Skeletal muscle satellite cell (primary cell): Measurements from ENCODE around the gene TADA2A.
"Not testable (repeated sequence)": the region's sequence is repeated elsewhere in the genome, so short reads cannot be mapped to it uniquely, and the experiment has no call there.

Experiments used
- H3K27me3 ChIP-seq: 2 replicates; pipeline ENCODE4 v1.7.0; 2013; ENCODE audit warnings: low read length; ENCODE audit not compliant: control insufficient read depth, insufficient read depth
- H3K36me3 ChIP-seq: 2 replicates; pipeline ENCODE4 v1.7.0; 2013; ENCODE audit warnings: mild to moderate bottlenecking, control low read depth, low read length; ENCODE audit not compliant: insufficient read depth
- H3K4me1 ChIP-seq: 2 replicates; pipeline ENCODE4 v1.7.0; 2013; ENCODE audit warnings: low read length; ENCODE audit not compliant: control insufficient read depth, insufficient read depth
- H3K4me2 ChIP-seq: 2 replicates; pipeline ENCODE4 v1.7.0; 2013; ENCODE audit warnings: mild to moderate bottlenecking, low read length
- H3K4me3 ChIP-seq: 2 replicates; pipeline ENCODE4 v1.7.0; 2013; ENCODE audit warnings: low read length
- H3K9ac ChIP-seq: 2 replicates; pipeline ENCODE4 v1.7.0; 2013; ENCODE audit warnings: mild to moderate bottlenecking, low read depth, low read length, moderate library complexity
- H3K9me3 ChIP-seq: replicated peaks from 2 replicates; pipeline ENCODE4 v1.7.0; 2013; ENCODE audit warnings: mild to moderate bottlenecking, control low read depth, low read length

TADA2A gene

GRCh38 chr17:37405955-37406634 lies 591 bp upstream of the TADA2A start:
- H3K4me1 ChIP-seq = peaks cover 5% of the 10 kb centered on the region
- peak overlapping the region; percentile 98 for H3K4me3 ChIP-seq
- peak overlapping the region; percentile 93 for H3K9ac ChIP-seq
- H3K36me3 ChIP-seq = peaks cover 10% of the 10 kb centered on the region
- peak overlapping the region; percentile 83 for H3K4me2 ChIP-seq
- no peaks in the 10 kb centered on the region for H3K9me3 ChIP-seq
- no peaks in the 10 kb centered on the region for H3K27me3 ChIP-seq

GRCh38 chr17:37408145-37408479 lies 1.4 kb downstream of the TADA2A start:
- peaks cover 12% of the 10 kb centered on the region for H3K36me3 ChIP-seq
- not testable (repeated sequence) for H3K4me1 ChIP-seq, H3K27me3 ChIP-seq, H3K9ac ChIP-seq, H3K9me3 ChIP-seq, H3K4me3 ChIP-seq
- peak overlapping the region; percentile 85 for H3K4me2 ChIP-seq

- no peak overlapping the region for H3K4me3 ChIP-seq
- no peaks in the 10 kb centered on the region for H3K27me3 ChIP-seq
- H3K36me3 ChIP-seq = peaks cover 29% of the 10 kb centered on the region
- no peaks in the 10 kb centered on the region for H3K4me1 ChIP-seq
- no peaks in the 10 kb centered on the region for H3K9me3 ChIP-seq
- H3K9ac ChIP-seq = no peak overlapping the region
- no peak overlapping the region for H3K4me2 ChIP-seq
These were observed 3.7 kb downstream of the TADA2A start for GRCh38 chr17:37410357-37410756.

- no peaks in the 10 kb centered on the region for H3K27me3 ChIP-seq
- H3K4me3 ChIP-seq = no peak overlapping the region
- peaks cover 26% of the 10 kb centered on the region for H3K36me3 ChIP-seq
- no peak overlapping the region for H3K9ac ChIP-seq
- H3K9me3 ChIP-seq = no peaks in the 10 kb centered on the region
- no peak overlapping the region for H3K4me2 ChIP-seq
- peaks cover 5% of the 10 kb centered on the region for H3K4me1 ChIP-seq
These were observed 7.3 kb downstream of the TADA2A start for GRCh38 chr17:37413875-37414519.

GRCh38 chr17:37417852-37418251 lies 11.2 kb downstream of the TADA2A start:
- peaks cover 21% of the 10 kb centered on the region for H3K36me3 ChIP-seq
- H3K9ac ChIP-seq = no peak overlapping the region
- no peaks in the 10 kb centered on the region for H3K9me3 ChIP-seq

GRCh38 chr17:37422971-37423625 lies 16.4 kb downstream of the TADA2A start:
- no peaks in the 10 kb centered on the region for H3K4me1 ChIP-seq
- peaks cover 40% of the 10 kb centered on the region for H3K36me3 ChIP-seq
- no peak overlapping the region for H3K4me2 ChIP-seq
- H3K9ac ChIP-seq = no peak overlapping the region
- no peaks in the 10 kb centered on the region for H3K9me3 ChIP-seq
- H3K27me3 ChIP-seq = no peaks in the 10 kb centered on the region
- no peak overlapping the region for H3K4me3 ChIP-seq

More at GRCh38 chr17:37417852-37418251, 11.2 kb downstream of the TADA2A start:
- no peak overlapping the region for H3K4me2 ChIP-seq
- no peak overlapping the region for H3K4me3 ChIP-seq
- peaks cover 5% of the 10 kb centered on the region for H3K4me1 ChIP-seq
- no peaks in the 10 kb centered on the region for H3K27me3 ChIP-seq

GRCh38 chr17:37425268-37425667 lies 18.6 kb downstream of the TADA2A start:
- Histone ChIP-seq H3K4me3 (no peak overlapping the region), H3K4me2 (no peak overlapping the region), H3K27me3 (no peaks in the 10 kb centered on the region), H3K4me1 (peaks cover 7% of the 10 kb centered on the region), H3K36me3 (peaks cover 43% of the 10 kb centered on the region), H3K9me3 (no peaks in the 10 kb centered on the region), H3K9ac (no peak overlapping the region)

- H3K36me3 ChIP-seq = peaks cover 45% of the 10 kb centered on the region
- H3K9me3 ChIP-seq = no peaks in the 10 kb centered on the region
- H3K4me3 ChIP-seq = no peak overlapping the region
- peaks cover 10% of the 10 kb centered on the region for H3K4me1 ChIP-seq
- H3K4me2 ChIP-seq = no peak overlapping the region
- no peak overlapping the region for H3K9ac ChIP-seq
- no peaks in the 10 kb centered on the region for H3K27me3 ChIP-seq
These were observed 22.4 kb downstream of the TADA2A start for GRCh38 chr17:37429039-37429438.

- no peak overlapping the region for H3K4me3 ChIP-seq
- H3K4me2 ChIP-seq = no peak overlapping the region
- no peaks in the 10 kb centered on the region for H3K9me3 ChIP-seq
- peaks cover 10% of the 10 kb centered on the region for H3K4me1 ChIP-seq
- H3K36me3 ChIP-seq = peaks cover 48% of the 10 kb centered on the region
- H3K9ac ChIP-seq = no peak overlapping the region
- no peaks in the 10 kb centered on the region for H3K27me3 ChIP-seq
These were observed 22.8 kb downstream of the TADA2A start for GRCh38 chr17:37429453-37429852.

- Histone ChIP-seq H3K9ac (peak overlapping the region; percentile 3), H3K9me3 (no peaks in the 10 kb centered on the region), H3K4me3 (no peak overlapping the region), H3K36me3 (peaks cover 44% of the 10 kb centered on the region), H3K4me1 (peaks cover 10% of the 10 kb centered on the region), H3K4me2 (no peak overlapping the region), H3K27me3 (no peaks in the 10 kb centered on the region)
These were observed 23.5 kb downstream of the TADA2A start for GRCh38 chr17:37430051-37430627.

- Histone ChIP-seq H3K4me3 (no peak overlapping the region), H3K9ac (no peak overlapping the region), H3K4me1 (peaks cover 10% of the 10 kb centered on the region), H3K9me3 (no peaks in the 10 kb centered on the region), H3K27me3 (no peaks in the 10 kb centered on the region), H3K36me3 (peaks cover 25% of the 10 kb centered on the region), H3K4me2 (no peak overlapping the region)
These were observed 26.0 kb downstream of the TADA2A start for GRCh38 chr17:37432671-37433070.
